Measurements from ENCODE around the gene HIVEP3.

The HIVEP3 gene

GRCh38 chr1:41650028-41650880, 268.5 kb downstream of the HIVEP3 start:
- DNase-seq (ENCODE audit: low read depth): no peak

- no peak for DNase-seq (ENCODE audit: low read depth)
These were observed 269.2 kb downstream of the HIVEP3 start for GRCh38 chr1:41649396-41650027.

DNA sequence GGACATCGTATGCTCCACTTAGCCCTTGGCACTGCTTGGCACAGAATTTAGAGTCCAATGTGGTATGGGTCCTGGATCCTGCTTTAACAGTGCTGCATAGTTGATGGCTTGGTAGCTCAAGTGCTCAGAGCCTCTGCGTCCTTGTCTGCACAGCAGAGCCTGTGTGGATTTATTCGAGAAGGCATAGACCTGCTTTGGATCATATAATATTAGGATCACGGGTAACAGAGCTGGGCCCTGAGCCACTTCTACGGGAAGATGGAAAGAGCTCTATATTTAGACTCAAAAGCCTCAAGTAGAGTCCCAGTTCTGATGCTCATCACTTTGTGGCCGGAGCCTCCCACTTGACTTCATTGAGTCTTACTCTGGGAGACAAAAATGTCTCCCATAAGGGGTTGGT, 269.9 kb downstream of the HIVEP3 start:
- DNase-seq (ENCODE audit: low read depth): no peak

DNA sequence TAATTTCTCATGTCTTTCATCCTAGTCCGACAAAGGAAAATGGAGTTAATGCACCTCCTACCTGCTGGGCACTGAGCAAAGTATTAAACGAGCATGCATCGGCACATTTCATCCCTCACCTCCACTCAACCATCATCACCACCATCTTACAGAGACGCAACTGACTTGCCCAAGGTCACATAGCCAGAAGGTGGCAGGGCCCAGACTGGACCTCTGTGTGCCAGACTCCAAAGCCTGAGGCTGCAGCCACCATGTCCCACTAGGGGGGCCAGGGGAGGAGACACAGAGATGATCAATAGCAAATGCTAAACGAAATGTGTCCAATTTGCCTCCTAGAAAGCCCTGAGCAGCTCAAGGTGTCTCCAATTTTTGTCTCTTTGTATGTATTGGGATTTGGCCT, 270.5 kb downstream of the HIVEP3 start:
- no peak for DNase-seq (ENCODE audit: low read depth)

- DNase-seq (ENCODE audit: low read depth): no peak
These were observed 271.2 kb downstream of the HIVEP3 start for GRCh38 chr1:41647221-41648135.

GRCh38 chr1:41646186-41646585, 272.5 kb downstream of the HIVEP3 start:
- DNase-seq (ENCODE audit: low read depth): no peak

- DNase-seq (ENCODE audit: low read depth): no peak
These were observed 273.7 kb downstream of the HIVEP3 start for GRCh38 chr1:41645062-41645461.

DNA sequence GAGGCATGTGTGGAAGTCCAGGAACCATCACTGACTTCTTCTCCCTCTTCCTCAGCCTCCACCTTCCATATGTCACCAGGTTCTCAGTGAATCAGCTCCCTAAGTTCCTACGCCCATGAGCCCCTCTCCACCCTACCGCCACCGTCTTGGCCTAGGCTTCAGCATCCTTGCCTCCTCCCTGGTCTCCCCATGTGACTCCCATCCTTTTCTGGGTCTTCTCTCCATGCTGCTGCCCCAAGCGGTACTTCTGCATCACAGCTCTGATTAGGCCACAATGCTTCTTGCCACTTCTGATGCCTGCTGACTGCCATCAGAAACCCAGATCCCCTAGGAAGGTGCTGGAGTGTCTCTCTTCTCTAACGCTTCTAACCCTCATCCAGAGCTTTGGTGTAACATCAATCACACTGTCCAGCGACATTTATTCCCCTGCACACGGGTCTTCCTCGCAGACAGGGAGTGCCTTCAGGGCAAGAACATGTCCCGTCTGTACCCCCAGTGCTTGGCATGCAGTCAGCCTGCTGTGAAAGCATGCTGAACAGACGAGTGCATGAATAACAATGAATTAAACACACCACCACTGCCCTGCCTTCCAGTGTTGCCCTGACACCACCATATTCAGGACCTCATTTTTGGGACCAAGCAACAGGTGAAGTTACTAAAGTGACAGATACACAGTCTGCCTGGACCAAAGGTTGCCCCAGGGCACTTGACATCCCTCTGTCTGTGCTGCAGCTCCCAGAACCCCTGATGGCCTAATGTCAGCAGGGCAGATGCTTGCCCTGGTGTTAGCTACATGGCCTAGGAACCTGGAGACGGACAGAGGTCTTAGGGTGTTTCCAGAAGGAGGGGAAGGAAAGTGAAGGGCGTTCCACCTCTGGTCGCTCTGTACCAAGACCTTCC, 275.6 kb downstream of the HIVEP3 start:
- DNase-seq (ENCODE audit: low read depth): no peak

- no peak for DNase-seq (ENCODE audit: low read depth)
These were observed 276.7 kb downstream of the HIVEP3 start for GRCh38 chr1:41641941-41642527.

DNA sequence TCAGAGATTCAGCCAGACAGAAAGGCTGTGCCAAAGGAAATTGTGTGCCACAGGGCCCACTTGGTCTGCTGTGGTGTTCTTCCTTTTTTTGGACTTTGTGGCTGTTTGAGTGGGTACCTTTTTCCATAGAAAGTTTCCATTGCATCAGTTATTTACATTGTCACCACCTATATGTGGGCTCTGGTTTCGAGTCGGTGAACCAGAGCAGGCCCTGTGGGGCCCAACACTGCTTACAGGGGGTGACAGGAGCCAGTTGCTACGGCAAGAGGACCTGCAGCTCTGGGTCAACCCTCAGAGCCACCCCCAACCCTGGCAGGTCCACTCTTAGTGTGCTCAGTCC, 277.3 kb downstream of the HIVEP3 start:
- no peak for DNase-seq (ENCODE audit: low read depth)

- no peak for DNase-seq (ENCODE audit: low read depth)
These were observed 277.8 kb downstream of the HIVEP3 start for GRCh38 chr1:41640756-41641474.

GRCh38 chr1:41640141-41640751, 278.5 kb downstream of the HIVEP3 start:
- no peak for DNase-seq (ENCODE audit: low read depth)

GRCh38 chr1:41639332-41639936, 279.3 kb downstream of the HIVEP3 start:
- DNase-seq (ENCODE audit: low read depth): no peak

DNA sequence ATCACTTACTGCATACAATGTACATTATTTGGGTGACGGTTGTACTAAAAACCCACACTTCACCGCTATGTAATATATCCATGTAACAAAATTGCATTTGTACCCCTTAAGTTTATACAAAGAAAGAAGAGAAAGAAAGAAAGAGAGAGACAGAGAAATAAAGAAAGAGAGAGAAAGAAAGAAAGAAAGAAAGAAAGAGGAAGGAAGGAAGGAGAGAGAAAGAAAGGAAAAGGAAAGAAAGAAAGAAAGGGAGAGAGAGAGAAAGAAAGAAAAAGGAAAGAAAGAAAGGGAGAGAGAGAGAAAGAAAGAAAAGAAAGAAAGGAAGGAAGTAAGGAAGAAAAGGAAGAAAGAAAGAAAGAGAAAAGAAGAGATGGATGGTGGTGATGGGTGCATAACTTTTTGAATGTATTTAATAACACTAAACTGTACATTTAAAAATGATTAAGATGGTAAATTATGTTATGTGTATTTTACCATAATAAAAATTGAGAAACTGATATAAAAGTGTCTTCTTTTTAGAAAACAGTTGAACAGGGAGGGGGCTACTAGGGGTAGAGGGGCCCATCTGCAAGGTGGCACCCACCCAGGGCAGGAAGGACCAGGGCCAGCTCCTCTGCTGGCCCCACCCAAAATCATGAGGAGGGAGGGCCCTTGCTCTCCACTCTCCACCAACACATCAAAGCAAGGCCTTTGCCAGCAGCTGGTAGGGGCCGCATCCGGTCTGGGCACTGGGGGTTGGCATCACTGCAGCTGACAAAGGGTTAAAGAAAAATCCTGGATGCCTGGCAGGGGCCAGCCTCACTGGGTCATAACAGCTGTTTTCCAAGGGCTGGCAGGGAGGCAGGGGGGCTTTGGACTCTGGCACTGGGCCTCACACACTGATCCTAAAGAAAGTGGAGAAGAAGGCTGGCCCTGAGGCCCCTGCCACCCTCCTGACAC, 280.4 kb downstream of the HIVEP3 start:
- no peak for DNase-seq (ENCODE audit: low read depth)

DNA sequence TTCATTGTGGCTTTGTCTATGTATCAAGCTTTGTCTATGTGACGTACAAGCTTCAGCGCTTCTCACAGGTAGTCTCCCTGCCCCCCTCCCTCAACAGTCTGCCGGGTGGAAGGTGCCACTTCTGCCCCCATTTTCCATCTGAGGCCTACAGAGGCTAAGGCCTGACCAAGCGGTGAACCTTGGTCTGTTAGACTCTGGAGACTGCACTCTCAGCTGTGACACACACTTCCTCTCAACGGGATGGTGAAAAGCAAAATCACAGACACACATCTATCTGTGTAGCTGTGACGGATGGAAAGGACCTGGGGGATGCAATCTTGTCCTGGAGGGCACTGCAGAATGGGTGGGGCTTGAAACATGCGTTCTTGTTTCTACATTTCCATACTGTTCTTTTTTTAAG, 281.4 kb downstream of the HIVEP3 start:
- no peak for DNase-seq (ENCODE audit: low read depth)

GRCh38 chr1:41633764-41634163, 285.0 kb downstream of the HIVEP3 start:
- no peak for DNase-seq (ENCODE audit: low read depth)

- no peak for DNase-seq (ENCODE audit: low read depth)
These were observed 285.7 kb downstream of the HIVEP3 start for GRCh38 chr1:41632781-41633575.

DNA sequence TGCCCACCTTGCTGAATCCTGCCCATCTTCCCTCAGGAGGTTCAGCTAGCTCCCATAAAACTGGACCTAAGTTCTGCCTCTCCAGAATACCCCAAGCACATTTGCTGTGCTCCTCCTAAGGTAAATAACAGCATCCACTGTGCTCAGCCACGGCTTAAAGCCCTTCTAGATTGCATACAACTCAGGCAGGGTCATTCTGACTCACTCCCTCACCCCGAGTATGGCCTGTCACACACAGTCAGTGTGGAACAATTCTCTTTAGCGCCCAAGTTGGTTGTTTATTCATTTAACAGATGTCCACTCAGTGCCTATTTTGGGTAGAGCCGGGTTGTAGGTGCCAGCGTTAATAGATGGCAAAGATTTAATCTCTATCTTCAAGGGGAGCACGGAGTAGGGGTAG, 286.8 kb downstream of the HIVEP3 start:
- DNase-seq (ENCODE audit: low read depth): no peak
